GM18511 (cell line): ENCODE measurements around the gene ZNF608.

ENCODE experiments used
- ATAC-seq: cut with Tn5 transposase; IDR thresholded peaks from one replicate; pipeline ENCODE4 v1.9.1; 2021; ENCODE audit warnings: mild to moderate bottlenecking, moderate library complexity; ENCODE audit not compliant: unreplicated experiment

ZNF608 gene

GRCh38 chr5:124745928-124746915, at the start of gene ZNF608:
Gene ZNF608 (minus strand): TSS chr5:124746639. CDS start chr5:124744989, 1,650 bp downstream.
- no peak for ATAC-seq

- no peak for ATAC-seq
Measured at GRCh38 chr5:124795829-124796228, 49.4 kb upstream of the ZNF608 start.

- no peak for ATAC-seq
Measured at GRCh38 chr5:124790895-124791732, 44.7 kb upstream of the ZNF608 start.

- no peak for ATAC-seq
Measured at GRCh38 chr5:124790301-124790894, 44.0 kb upstream of the ZNF608 start.

- ATAC-seq, result no peak
Measured at GRCh38 chr5:124789104-124789605, 42.7 kb upstream of the ZNF608 start.

- no peak for ATAC-seq
Measured at GRCh38 chr5:124783794-124784193, 37.4 kb upstream of the ZNF608 start.

- ATAC-seq, result no peak
Measured at GRCh38 chr5:124783285-124783684, 36.8 kb upstream of the ZNF608 start.

- no peak for ATAC-seq
Measured at GRCh38 chr5:124782262-124782661, 35.8 kb upstream of the ZNF608 start.

GRCh38 chr5:124780011-124780410, 33.6 kb upstream of the ZNF608 start:
- ATAC-seq, result no peak

- ATAC-seq, result no peak
Measured at GRCh38 chr5:124773315-124774311, 27.2 kb upstream of the ZNF608 start.

GRCh38 chr5:124772457-124773200, 26.2 kb upstream of the ZNF608 start:
- no peak for ATAC-seq

- ATAC-seq, result no peak
Measured at GRCh38 chr5:124771761-124772160, 25.3 kb upstream of the ZNF608 start.

- no peak for ATAC-seq
Measured at GRCh38 chr5:124764992-124765611, 18.7 kb upstream of the ZNF608 start.

- no peak for ATAC-seq
Measured at GRCh38 chr5:124764585-124764984, 18.1 kb upstream of the ZNF608 start.

GRCh38 chr5:124761010-124761409, 14.6 kb upstream of the ZNF608 start:
- no peak for ATAC-seq

GRCh38 chr5:124760608-124761007, 14.2 kb upstream of the ZNF608 start:
- ATAC-seq, result no peak

GRCh38 chr5:124755565-124755964, 9.1 kb upstream of the ZNF608 start:
- ATAC-seq, result no peak

- ATAC-seq, result no peak
Measured at GRCh38 chr5:124755041-124755440, 8.6 kb upstream of the ZNF608 start.
